ENCODE data around the gene TMTC2.
"Not testable (repeated sequence)": the region's sequence is repeated elsewhere in the genome, so short reads cannot be mapped to it uniquely, and the experiment has no call there.

Gene TMTC2

DNA sequence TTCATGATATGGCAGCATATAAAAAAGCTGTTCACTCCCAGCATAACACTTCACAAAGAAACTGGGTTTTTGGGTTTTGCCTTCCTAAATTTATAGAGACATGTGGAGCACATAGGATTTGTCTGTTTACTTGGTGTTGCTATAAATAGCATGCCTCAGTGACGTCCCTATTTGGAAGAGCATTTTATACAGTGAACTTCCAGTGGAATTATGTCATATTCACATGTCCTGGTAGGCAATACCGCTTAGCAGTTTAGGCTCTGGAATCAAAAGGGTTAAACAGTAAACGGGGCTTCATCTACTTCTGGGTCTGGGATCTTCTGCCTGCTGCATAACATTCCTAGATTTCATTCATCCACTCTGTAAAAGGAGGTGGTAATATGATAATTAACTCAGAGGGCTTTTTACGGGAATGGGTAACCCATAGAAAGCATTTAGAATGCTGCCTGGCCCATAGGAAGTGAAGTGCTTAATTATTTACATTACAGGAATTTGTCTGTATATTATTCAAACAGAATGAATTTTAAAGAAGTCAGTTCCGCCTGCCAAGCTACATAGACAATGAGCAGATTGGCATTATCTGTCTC is 396.1 kb downstream of the TMTC2 start:
- no peak for DNase-seq (ENCODE audit: low read depth)

DNA sequence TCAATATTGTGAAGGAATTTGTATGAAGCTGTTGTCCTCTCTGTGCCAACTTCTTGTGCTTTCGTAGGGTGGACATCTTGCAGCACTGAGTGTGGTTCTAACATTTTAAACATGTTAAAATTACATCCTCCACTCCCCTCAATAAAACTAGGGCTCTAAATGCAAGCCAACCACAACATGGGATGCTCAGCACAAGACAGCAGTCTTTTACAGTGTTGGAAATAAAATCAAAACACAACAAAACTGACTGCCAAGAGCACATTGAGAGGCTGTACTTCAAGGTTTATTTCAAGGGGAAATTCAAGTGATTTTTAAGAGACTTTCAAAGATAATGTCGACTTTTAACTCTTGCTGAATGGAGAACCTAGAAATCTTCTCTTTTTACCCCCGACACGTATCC is 396.9 kb downstream of the TMTC2 start:
- DNase-seq (ENCODE audit: low read depth), result no peak

GRCh38 chr12:83084516-83085234 is 398.0 kb downstream of the TMTC2 start:
- no peak for DNase-seq (ENCODE audit: low read depth)

GRCh38 chr12:83086023-83086422 is 399.3 kb downstream of the TMTC2 start:
- no peak for DNase-seq (ENCODE audit: low read depth)

DNA sequence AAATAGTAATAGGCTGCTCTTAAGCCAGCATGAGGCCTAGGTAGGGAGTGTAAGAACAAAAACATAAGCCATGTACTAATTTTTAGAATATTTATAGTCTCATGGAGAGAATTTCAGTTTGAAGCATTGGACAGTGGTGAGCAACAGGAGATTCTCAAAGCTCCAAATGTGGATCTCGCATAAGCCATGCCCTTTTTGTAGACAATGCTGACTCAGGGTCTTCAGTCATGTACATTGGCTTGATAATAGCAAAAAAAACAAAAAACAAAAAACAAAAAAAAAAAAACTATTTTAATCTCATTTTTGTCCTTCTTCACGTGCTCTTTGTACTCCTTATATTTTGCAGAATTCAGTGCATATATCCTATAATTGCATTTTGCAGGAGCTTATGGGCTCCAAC is 402.9 kb downstream of the TMTC2 start:
- no peak for DNase-seq (ENCODE audit: low read depth)

GRCh38 chr12:83092129-83092528 is 405.4 kb downstream of the TMTC2 start:
- DNase-seq (ENCODE audit: low read depth), result no peak

DNA sequence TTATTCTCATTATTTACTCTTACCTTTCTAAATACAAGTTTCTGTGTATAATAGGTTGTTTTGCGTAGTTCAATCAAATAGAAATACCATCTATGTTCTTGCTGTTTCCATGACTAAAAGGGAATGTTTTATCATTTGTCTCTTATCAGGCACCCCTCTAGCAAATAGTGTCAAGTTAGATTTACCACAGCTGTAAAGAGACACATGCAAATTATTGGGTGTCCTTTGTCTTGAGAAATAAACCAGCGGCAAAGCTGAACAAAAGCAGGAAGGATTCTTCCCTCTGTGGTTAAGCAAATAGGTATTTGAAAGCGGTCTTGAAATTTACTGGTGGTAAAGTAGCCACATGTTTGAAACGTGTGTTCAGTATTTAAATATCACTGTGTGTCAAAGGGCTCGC is 405.9 kb downstream of the TMTC2 start:
- no peak for DNase-seq (ENCODE audit: low read depth)

GRCh38 chr12:83093426-83093825 is 406.7 kb downstream of the TMTC2 start:
- DNase-seq (ENCODE audit: low read depth), result no peak

DNA sequence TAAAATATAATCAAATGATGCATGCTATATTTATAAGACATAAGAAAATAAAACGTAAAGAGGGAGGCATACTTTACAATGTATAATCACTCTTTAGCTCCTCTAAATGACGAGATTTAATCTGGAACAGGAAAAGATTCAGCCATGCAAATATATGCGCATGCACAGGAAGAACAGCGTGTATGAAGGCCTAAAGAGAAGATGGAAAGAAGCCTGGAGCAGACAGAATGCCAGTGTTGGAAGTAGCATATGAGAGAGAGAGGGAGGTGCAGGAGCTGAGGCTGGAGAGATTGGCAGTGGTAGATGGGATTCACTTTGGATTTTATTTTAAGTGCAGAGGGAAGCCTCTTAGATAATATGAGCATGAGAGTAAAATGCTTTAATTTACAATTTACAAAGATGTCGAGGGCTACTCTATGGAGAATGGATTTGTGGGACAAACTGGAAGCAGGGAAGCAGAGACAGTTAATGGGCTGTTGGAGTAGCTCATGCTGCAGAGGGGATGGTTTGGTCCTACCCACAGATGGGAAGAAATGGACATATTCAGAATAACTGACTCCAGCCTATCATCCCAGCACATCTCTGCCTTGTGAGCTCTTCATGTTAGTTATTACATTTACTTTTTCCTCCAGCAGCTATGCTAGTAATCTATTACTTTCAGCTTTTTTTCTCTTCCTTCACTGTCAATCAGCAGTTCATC is 411.1 kb downstream of the TMTC2 start:
- no peak for DNase-seq (ENCODE audit: low read depth)

DNA sequence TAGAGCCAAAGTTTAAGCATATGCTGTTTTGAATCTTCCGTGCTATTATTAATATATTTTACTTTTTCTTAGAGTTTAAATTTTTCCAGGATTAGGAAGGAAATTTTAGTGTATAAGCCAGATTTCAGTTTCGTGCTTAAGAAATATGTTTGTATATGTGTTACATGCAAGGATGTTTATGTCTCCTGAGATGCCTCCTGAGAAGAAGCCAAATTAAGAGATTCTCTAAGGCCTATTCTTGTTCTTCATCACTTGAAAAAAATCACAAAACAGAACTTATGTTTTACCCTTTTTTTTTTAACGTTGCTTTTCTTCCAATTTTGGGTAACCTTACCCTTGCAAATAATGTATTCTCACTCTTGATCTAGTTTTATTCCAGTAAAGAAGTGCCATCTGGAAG is 412.7 kb downstream of the TMTC2 start:
- DNase-seq (ENCODE audit: low read depth), result no peak

- no peak for DNase-seq (ENCODE audit: low read depth)
Measured at GRCh38 chr12:83102499-83102898, 415.8 kb downstream of the TMTC2 start.

DNA sequence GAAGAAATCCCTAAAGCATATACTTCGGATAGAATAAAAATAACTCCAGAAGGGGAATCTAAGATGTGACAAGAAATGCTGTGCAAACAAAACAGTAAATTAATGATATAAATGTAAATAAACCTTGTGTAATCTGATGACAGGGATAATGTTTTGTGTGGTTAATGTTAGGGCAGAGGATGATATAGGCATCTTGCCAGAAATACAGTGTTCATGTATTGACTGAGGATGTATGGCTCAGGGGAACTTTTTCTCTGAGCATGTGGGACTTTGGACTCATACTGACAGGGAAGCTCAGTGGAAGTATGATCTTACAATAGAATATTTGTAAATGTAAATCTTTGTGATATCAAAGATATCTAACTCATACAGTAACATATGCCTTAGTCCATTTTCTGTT is 420.2 kb downstream of the TMTC2 start:
- DNase-seq (ENCODE audit: low read depth), result no peak

- no peak for DNase-seq (ENCODE audit: low read depth)
Measured at GRCh38 chr12:83110424-83110823, 423.7 kb downstream of the TMTC2 start.

- DNase-seq (ENCODE audit: low read depth), result no peak
Measured at GRCh38 chr12:83113945-83114344, 427.2 kb downstream of the TMTC2 start.

DNA sequence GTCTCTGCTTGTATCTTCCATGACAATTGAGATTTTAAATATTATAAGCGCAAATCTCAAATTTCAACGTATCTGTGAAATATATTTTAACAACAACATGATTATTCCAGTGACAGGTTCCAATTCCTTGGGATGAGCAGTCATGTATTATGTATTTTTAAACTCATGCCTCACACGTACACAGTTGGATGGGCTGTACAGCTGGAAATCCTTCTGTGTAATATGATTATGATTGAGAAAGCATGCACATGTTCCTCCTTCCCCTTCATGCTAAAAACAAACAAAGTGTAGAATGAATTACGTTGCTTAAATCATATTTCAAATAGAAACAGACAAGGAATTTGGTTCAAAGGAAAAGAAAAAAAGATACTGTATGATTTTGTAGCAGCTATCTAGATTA is 428.3 kb downstream of the TMTC2 start:
- DNase-seq (ENCODE audit: low read depth), result no peak

DNA sequence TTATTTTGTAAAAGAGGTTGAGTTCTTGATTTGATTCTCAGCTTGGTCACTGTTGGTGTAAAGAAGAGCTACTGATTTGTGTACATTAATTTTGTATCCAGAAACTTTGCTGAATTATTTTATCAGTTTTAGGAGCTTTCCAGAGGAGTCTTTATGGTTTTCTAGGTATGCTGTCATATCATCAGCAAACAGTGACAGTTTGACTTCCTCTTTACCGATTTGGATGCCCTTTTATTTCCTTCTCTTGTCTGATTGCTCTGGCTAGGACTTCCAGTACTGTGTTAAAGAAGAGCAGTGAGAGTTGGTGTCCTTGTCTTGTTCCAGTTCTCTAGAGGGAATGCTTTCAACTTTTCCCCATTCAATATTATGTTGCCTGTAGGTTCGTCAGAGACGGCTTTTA is 431.2 kb downstream of the TMTC2 start:
- DNase-seq (ENCODE audit: low read depth), result not testable (repeated sequence)

- no peak for DNase-seq (ENCODE audit: low read depth)
Measured at GRCh38 chr12:83121897-83122622, 435.4 kb downstream of the TMTC2 start.

GRCh38 chr12:83122623-83122934 is 435.9 kb downstream of the TMTC2 start:
- no peak for DNase-seq (ENCODE audit: low read depth)

DNA sequence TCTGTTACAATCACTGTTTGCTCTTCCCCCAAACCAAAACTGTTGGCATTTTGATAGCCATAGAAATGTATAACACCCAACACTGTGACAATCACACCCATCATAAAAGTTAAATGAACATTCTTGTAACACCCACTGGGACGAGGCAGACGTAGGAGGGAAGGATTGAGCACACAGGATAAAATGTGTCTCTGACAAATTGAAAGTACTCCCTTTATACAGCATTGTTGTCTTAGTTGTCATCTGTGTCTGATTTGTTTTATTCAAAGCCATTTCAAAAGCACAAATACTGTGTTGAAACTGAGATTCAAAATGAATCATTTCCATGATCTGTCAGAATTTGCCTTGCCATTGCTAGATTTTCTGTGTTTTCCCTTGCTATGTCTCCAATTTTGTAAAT is 436.3 kb downstream of the TMTC2 start:
- DNase-seq (ENCODE audit: low read depth), result no peak

GRCh38 chr12:83128540-83128939 is 441.8 kb downstream of the TMTC2 start:
- peak; percentile 26 for DNase-seq (ENCODE audit: low read depth)

DNA sequence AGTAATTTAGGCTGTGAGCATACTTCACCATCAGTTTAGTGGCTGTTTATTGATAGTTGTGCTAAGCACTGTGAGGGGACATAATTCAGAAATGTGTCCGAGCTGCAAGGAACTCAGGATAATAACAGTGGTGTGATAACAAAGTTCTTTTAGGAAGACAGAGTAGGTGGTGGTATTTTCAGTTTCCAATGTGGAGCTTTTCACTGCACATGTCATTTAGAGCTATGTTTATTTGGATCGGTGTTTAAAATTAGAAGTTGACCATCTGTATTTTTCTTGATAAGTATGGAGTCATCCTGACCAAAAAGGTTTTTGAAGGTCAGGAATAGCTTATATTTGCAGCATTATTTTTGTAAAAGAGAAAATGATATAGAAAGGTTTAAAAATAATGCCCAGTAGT is 443.5 kb downstream of the TMTC2 start:
- DNase-seq (ENCODE audit: low read depth), result no peak

GRCh38 chr12:83132360-83132759 is 445.7 kb downstream of the TMTC2 start:
- no peak for DNase-seq (ENCODE audit: low read depth)

DNA sequence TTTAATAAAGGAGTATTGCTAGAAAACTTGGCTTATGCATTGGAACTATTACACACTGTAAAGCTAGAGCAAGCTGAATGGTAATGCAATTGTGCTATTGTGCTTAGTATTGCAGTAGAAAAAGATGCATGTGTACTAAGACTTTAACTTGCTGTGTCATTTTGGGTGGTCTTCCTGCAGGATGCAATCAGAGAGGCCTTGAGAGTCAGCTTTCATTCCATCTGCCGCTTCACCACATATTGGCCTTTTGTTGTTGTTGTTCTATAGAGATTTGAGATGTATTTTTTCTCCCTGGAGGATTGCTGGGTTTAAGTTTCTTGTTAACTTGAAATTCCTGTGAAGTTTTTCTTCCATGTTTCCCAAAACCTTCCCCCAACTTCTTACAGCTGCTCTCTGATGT is 449.7 kb downstream of the TMTC2 start:
- DNase-seq (ENCODE audit: low read depth), result no peak

All from fibroblast of the conjunctiva (primary cell).